A549 (cell line): Measurements from ENCODE around the gene ZNF24. TPM values are rescaled to one million over a fixed set of nuclear protein-coding genes. Genes with fewer than 3 reads are reported as not detected.

Experiments
- ATAC-seq, 2 experiments: fragments of 200-7000 bp in 1 of 2; fragments of >200 bp in 1 of 2; cut with Nextera tagmentation in 1 of 2; cut with Tn5 transposase in 1 of 2; 3 replicates each; pipeline versions ENCODE4 v1.8.0 to v1.9.1; 2018 to 2020; ENCODE audit warnings: mild to moderate bottlenecking in 1 of 2, moderate library complexity in 1 of 2
- CTCF ChIA-PET: fragments of 300-600 bp; sonication (Branson Sonifier 250); formaldehyde crosslinking; extraction: SDS; loops from one replicate; lab custom pipeline; 2021; ENCODE audit warnings: antibody characterized with exemption, inconsistent platforms; lab: Yijun Ruan, JAX
- POLR2A ChIA-PET: fragments of 350-600 bp; formaldehyde crosslinking; extraction: SDS; loops from one replicate; lab custom pipeline; 2021; ENCODE audit warnings: antibody characterized with exemption, inconsistent platforms; lab: Yijun Ruan, JAX
- DNase-seq, 2 experiments: peaks; one replicate each; pipeline versions ENCODE4 v3.0.0 to v3.0.0-alpha.2; 2011 to 2016; ENCODE audit warnings: low read depth in 1 of 2, low spot score in 1 of 2
- FAIRE-seq: peaks from 2 replicates; lab custom pipeline; 2011; peaks lifted over from hg19 to GRCh38; lab: Jason Lieb, UNC
- H3K27ac ChIP-seq, 2 experiments: fragments of >200 bp; sonication (Bioruptor Twin); formaldehyde crosslinking; 3 replicates each; pipeline ENCODE4 v1.5.1; 2016 to 2017
- H3K4me1 ChIP-seq: fragments of >200 bp; sonication (Bioruptor Twin); formaldehyde crosslinking; 3 replicates; pipeline ENCODE4 v1.6.1; 2016
- H3K4me2 ChIP-seq: fragments of >200 bp; sonication (Bioruptor Twin); formaldehyde crosslinking; 3 replicates; pipeline ENCODE4 v1.6.1; 2016
- H3K4me3 ChIP-seq: fragments of >200 bp; sonication (Bioruptor Twin); formaldehyde crosslinking; 3 replicates; pipeline ENCODE4 v1.5.1; 2016
- H3K9me3 ChIP-seq: fragments of >200 bp; sonication (Bioruptor Twin); formaldehyde crosslinking; 3 replicates; pipeline ENCODE4 v1.6.1; 2016
- CTCF ChIP-seq: fragments of >200 bp; sonication (Bioruptor Twin); formaldehyde crosslinking; IDR thresholded peaks from 3 replicates; pipeline ENCODE4 v1.5.1; 2016
- ELK1 ChIP-seq: fragments of 150-350 bp; IDR thresholded peaks from 2 replicates; pipeline ENCODE4 v1.6.1; 2014; ENCODE audit warnings: low read depth, mild to moderate bottlenecking, low read length
- EP300 ChIP-seq, 2 experiments: fragments of >200 bp; sonication (Bioruptor Twin); formaldehyde crosslinking; IDR thresholded peaks; 2 replicates in 1 of 2; 3 replicates in 1 of 2; pipeline ENCODE4 v1.6.1; 2016 to 2017
- ESRRA ChIP-seq: fragments of 150-350 bp; IDR thresholded peaks from 2 replicates; pipeline ENCODE4 v1.6.1; 2014; ENCODE audit warnings: mild to moderate bottlenecking, low read length, borderline replicate concordance
- GATA3 ChIP-seq: IDR thresholded peaks from 2 replicates; pipeline ENCODE4 v1.6.1; 2012; ENCODE audit warnings: borderline replicate concordance
- HOXA7 ChIP-seq: fragments of 250-450 bp; sonication (Bioruptor Pico); IDR thresholded peaks from 2 replicates; pipeline ENCODE4 v1.5.0; 2020; ENCODE audit warnings: mild to moderate bottlenecking, moderate library complexity
- HOXB5 ChIP-seq: fragments of 250-450 bp; sonication (Bioruptor Pico); IDR thresholded peaks from 2 replicates; pipeline ENCODE4 v1.5.0; 2020; ENCODE audit warnings: mild to moderate bottlenecking, moderate library complexity
- JUNB ChIP-seq: fragments of >200 bp; sonication (Bioruptor Twin); formaldehyde crosslinking; IDR thresholded peaks from 2 replicates; pipeline ENCODE4 v1.6.1; 2016
- KDM1A ChIP-seq: fragments of 200-600 bp; sonication (generic); IDR thresholded peaks from 2 replicates; pipeline ENCODE4 v1.6.1; 2016; ENCODE audit warnings: low read depth, mild to moderate bottlenecking
- MAX ChIP-seq: IDR thresholded peaks from 2 replicates; pipeline ENCODE4 v1.6.1; 2012
- NR3C1 ChIP-seq: fragments of >200 bp; sonication (Bioruptor Twin); formaldehyde crosslinking; IDR thresholded peaks from 3 replicates; pipeline ENCODE4 v1.6.1; 2017
- PHF8 ChIP-seq: fragments of 200-600 bp; sonication (generic); IDR thresholded peaks from 2 replicates; pipeline ENCODE4 v1.6.1; 2016; ENCODE audit warnings: low read depth, mild to moderate bottlenecking, antibody characterized with exemption, moderate library complexity, borderline replicate concordance
- POLR2A ChIP-seq: IDR thresholded peaks from 2 replicates; pipeline ENCODE4 v1.6.1; 2012; ENCODE audit warnings: mild to moderate bottlenecking, low read length
- POLR2AphosphoS2 ChIP-seq: conservative IDR thresholded peaks from 2 replicates; pipeline ENCODE4 v1.6.1; 2012; ENCODE audit warnings: low read length, improper control_type of control experiment, inconsistent platforms
- RAD21 ChIP-seq, 2 experiments: fragments of >200 bp in 1 of 2; sonication (Bioruptor Twin) in 1 of 2; formaldehyde crosslinking in 1 of 2; IDR thresholded peaks in 1 of 2; conservative IDR thresholded peaks in 1 of 2; 2 replicates in 1 of 2; 3 replicates in 1 of 2; pipeline ENCODE4 v1.6.1; 2012 to 2018; ENCODE audit warnings: inconsistent platforms in 1 of 2
- RARB ChIP-seq: fragments of 250-450 bp; sonication (Bioruptor Pico); IDR thresholded peaks from 2 replicates; pipeline ENCODE4 v1.8.0; 2021; ENCODE audit warnings: mild to moderate bottlenecking, moderate library complexity
- RFX5 ChIP-seq: fragments of 450-650 bp; IDR thresholded peaks from 2 replicates; pipeline ENCODE4 v1.7.1; 2014; ENCODE audit warnings: antibody characterized with exemption, mild to moderate bottlenecking, moderate library complexity
- RNF2 ChIP-seq: fragments of 200-600 bp; sonication (generic); IDR thresholded peaks from 2 replicates; pipeline ENCODE4 v1.6.1; 2016; ENCODE audit warnings: low read depth, mild to moderate bottlenecking, antibody characterized with exemption, moderate library complexity, borderline replicate concordance
- SMC3 ChIP-seq: fragments of >200 bp; sonication (Bioruptor Twin); formaldehyde crosslinking; IDR thresholded peaks from 3 replicates; pipeline ENCODE4 v1.6.1; 2018; ENCODE audit warnings: inconsistent platforms
- TFCP2L1 ChIP-seq: fragments of 250-450 bp; sonication (Bioruptor Pico); IDR thresholded peaks from 2 replicates; pipeline ENCODE4 v1.5.0; 2021; ENCODE audit warnings: mild to moderate bottlenecking
- WGBS: methylation state at CpG from one replicate; pipeline ENCODE4 v1.1.6; 2017; ENCODE audit errors: missing lambda C conversion rate; 5-methylcytosine and 5-hydroxymethylcytosine counted together
- polyA plus RNA-seq, 4 experiments: library from polyadenylated mRNA; depleted of rRNA in 3 of 4; stranded (reverse); fragments of >200 nt; fragmentation: RNase III in 1 of 4; extraction: RNeasy Plus Mini Kit Qiagen cat#74134 plus additional on column Dnase treatment in 1 of 4; gene quantifications; 2 replicates in 3 of 4; 3 replicates in 1 of 4; pipeline ENCODE4 v1.2.3, GENCODE V29; 2011 to 2017

The ZNF24 gene
- polyA plus RNA-seq, 2 of the 4 experiments (the other 2 are of a cell fraction) = 15.1 to 28.4 TPM

- 58% methylated on average over 4 of the region's 4 CpGs for WGBS
- H3K4me1 ChIP-seq = no peaks in the 10 kb centered on the region
- CTCF ChIA-PET = interaction anchor here (0.6 to 1.5 kb wide), 4 partner anchors 9 to 45 kb away, joined by 3 read pairs; partner anchors contain the start of gene ZNF24
- peaks cover 14% of the 10 kb centered on the region for H3K9me3 ChIP-seq
- no peak overlapping the region for H3K4me2 ChIP-seq
- POLR2A ChIA-PET = no interaction called here
- FAIRE-seq = no peak
- no peak for TF ChIP-seq ELK1
- no peak for TF ChIP-seq RARB (CRISPR knock-in tag)
- TF ChIP-seq SMC3 = peak; percentile 29; the same call in 1 of the 3 replicates
- peak; percentile 19; the same call in 1 of the 3 replicates for TF ChIP-seq CTCF
- no peak for TF ChIP-seq EP300 (IDR thresholded peaks at IDR 0.05)
- no peak for TF ChIP-seq JUNB
- peak in 1 of 2 experiments; percentile 39; a peak in 1 of 5 replicates for TF ChIP-seq RAD21 (conservative IDR thresholded peaks at IDR 0.05 in 1 of 2, IDR thresholded peaks at IDR 0.05 in 1 of 2)
- ATAC-seq = peak; percentile 50 to 76; a peak in 4 of 6 replicates
- peak in 1 of 2 experiments; percentile 50 for DNase-seq
- no peak overlapping the region for H3K27ac ChIP-seq
- H3K4me3 ChIP-seq = no peak overlapping the region
Measured at GRCh38 chr18:35355140-35355618, 11.0 kb upstream of the ZNF24 start.

GRCh38 chr18:35352778-35353177 is 8.6 kb upstream of the ZNF24 start:
- ATAC-seq (no peak), FAIRE-seq (no peak), DNase-seq (no peak)
- H3K27ac ChIP-seq = no peak overlapping the region
- H3K4me2 ChIP-seq = no peak overlapping the region
- POLR2A ChIA-PET = no interaction called here
- CTCF ChIA-PET = interaction anchor here (0.9 kb wide), 1 partner anchor 122 kb away, joined by 3 read pairs; no protein-coding TSS in a partner anchor
- H3K4me3 ChIP-seq = no peak overlapping the region
- H3K4me1 ChIP-seq = no peaks in the 10 kb centered on the region
- TF ChIP-seq PHF8 (no peak), TFCP2L1 (CRISPR knock-in tag) (no peak), GATA3 (no peak), RFX5 (no peak), RNF2 (no peak), MAX (no peak), POLR2AphosphoS2 (no peak), ESRRA (no peak), POLR2A (no peak), NR3C1 (no peak), CTCF (no peak), HOXA7 (no peak), SMC3 (no peak), HOXB5 (CRISPR knock-in tag) (no peak), KDM1A (no peak)
- H3K9me3 ChIP-seq = peaks cover 14% of the 10 kb centered on the region
